ENCODE results near the gene KRT10.

GRCh38 chr17:40820228-40820838 lies 2.1 kb downstream of the KRT10 start:
- TF ChIP-seq CTCF (IDR thresholded peaks at IDR 0.05) = no peak
- TF ChIP-seq POLR2A (IDR thresholded peaks at IDR 0.05; ENCODE audit: low read depth) = no peak
- TF ChIP-seq POLR2AphosphoS5 (IDR thresholded peaks at IDR 0.05) = no peak
- TF ChIP-seq EP300 (IDR thresholded peaks at IDR 0.05) = no peak

Measured in esophagus muscularis mucosa (tissue), 4 donors.